HG03521 (cell line): ENCODE measurements around the gene SDK1.
"Not testable (repeated sequence)": the region's sequence is repeated elsewhere in the genome, so short reads cannot be mapped to it uniquely, and the experiment has no call there.

Experiments used
- ATAC-seq: cut with Tn5 transposase; IDR thresholded peaks from one replicate; pipeline ENCODE4 v1.9.1; 2021; ENCODE audit warnings: mild to moderate bottlenecking, moderate library complexity; ENCODE audit not compliant: unreplicated experiment

SDK1 gene

GRCh38 chr7:4203626-4204512, 902.8 kb downstream of the SDK1 start:
- no peak for ATAC-seq

- ATAC-seq = no peak
These were observed 903.6 kb downstream of the SDK1 start for GRCh38 chr7:4204513-4205165.

- no peak for ATAC-seq
These were observed 904.8 kb downstream of the SDK1 start for GRCh38 chr7:4205828-4206227.

GRCh38 chr7:4207011-4207410, 906.0 kb downstream of the SDK1 start:
- ATAC-seq = no peak

DNA sequence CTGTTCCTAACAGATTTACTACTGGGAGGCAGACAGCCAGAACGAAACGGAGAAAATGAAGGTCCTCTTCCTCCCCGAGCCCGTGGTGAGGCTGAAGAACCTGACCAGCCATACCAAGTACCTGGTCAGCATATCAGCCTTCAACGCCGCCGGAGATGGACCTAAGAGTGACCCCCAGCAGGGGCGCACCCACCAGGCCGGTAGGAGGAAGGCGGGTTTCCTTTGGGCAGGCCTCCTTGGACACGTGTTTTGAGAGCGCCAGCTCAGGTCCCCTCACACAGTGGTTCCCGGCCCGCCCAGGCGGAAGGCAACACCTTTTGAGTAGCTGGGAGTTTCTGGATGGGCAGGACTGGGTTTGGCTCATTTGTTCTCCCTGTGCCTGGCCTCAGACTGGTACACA, 907.0 kb downstream of the SDK1 start:
- no peak for ATAC-seq

GRCh38 chr7:4208586-4208985, 907.5 kb downstream of the SDK1 start:
- ATAC-seq = no peak

DNA sequence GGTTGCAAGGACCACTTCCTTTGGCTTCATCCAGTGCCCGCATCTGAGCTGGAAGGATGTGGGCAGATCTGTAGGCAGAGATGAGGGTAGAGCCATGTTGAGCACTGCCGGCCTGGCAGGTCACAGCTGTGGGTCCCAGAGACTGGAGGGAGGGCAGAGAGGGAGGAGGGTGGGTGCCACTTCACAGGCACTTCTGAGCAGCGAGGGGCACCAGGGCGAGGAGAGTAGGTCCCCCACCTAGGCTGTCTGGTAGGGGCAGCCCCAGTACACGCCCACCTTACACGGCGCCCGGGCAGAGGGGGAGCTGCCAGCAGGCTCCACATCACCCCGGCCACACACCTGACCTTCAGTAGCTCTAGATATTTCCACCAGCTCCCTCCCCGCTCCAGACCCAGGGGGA, 908.1 kb downstream of the SDK1 start:
- ATAC-seq = no peak

DNA sequence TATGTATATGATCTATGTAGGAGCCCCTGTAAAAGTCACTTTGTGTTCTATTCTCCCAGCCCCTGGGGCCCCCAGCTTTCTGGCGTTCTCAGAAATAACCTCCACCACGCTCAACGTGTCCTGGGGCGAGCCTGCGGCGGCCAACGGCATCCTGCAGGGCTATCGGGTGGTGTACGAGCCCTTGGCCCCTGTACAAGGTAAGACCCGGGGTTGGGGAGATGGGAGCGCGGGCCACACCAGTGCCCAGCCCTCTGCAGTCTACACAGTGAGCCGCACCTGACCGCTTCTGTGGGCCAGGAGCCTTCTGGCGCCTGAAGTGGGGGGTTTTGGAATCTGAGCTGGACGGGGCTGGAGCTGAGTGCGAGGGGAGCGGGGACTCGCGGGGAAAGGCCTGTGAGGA, 908.9 kb downstream of the SDK1 start:
- ATAC-seq = no peak

GRCh38 chr7:4210821-4211220, 909.8 kb downstream of the SDK1 start:
- no peak for ATAC-seq

DNA sequence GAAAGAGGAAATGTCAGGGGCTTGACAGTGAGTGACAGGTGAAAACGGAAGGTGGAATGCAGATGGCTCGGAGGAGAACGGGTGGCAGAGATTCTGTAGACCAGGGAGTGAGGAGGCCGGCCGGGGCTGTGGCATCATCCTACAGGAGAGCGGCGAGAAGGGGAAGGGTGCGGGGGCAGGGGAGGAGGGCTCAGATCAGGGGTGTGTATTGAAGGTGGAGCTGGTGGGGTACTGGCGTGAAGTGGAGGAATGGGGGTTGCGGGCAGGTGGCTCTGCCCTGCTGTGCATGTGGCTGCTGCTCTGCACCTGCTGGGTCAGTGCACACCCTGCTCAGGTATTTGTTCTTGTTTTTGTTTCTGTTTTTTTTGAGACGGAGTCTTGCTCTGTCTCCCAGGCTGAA, 910.2 kb downstream of the SDK1 start:
- ATAC-seq = no peak

DNA sequence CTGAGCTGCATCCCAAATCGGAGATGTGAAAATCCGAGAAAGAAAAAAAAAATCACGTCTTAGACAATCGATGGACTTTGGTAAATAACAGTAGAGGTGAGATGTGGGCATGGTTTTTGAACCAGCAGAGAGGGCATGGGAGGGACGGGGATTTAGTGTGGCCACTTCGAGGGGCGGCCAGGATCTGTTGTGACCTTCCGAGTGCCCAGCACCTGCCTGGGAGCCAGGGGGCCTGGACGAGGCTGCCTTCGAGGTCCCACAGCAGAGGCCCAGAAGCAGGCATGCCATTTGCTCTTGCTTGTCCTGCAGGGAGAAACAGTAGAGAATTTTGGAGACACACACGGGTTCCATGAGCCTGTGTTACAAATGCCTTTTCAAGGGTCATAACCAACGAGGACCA, 911.3 kb downstream of the SDK1 start:
- ATAC-seq = no peak

DNA sequence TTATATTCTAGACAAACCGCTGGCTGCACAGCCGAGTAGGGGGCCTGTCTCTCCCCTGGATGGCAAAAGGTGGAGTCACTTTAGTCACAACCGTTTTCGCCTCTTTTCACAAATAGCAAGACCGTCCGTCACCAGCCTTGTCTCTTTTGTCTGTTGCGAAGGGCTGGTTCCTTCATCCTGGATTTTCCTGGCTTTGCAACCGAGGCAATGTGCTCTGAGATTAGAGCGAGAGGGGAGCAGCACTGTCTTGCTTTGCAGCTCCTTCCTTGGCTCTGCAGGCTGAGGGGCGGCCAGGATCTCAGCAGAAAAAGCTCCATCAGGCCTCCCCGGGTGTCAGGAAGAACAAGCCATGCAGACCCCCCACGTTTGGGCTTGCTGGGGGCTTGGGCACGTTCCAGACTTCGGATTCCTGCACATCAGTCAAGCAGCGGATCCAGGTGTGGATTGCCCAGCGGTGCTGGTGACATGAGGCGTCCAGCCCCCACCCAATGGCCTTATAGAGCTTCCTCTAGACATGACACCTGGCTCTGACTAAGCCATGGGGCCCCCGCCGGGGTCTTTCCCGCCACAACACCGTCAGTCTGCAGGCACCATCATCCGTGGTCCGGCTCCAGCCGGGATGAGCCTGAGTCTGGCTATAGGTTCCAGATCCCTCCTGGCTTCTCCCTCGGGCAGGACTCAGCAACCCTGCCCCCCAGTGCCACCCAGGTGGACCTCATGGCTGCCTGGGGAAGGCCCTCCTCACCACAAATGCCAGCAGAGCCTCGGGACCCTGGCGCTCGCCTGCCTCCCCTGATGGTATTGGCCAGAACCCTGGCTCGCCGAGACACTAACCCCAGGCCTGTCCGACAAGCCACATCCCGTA, 913.5 kb downstream of the SDK1 start:
- no peak for ATAC-seq

DNA sequence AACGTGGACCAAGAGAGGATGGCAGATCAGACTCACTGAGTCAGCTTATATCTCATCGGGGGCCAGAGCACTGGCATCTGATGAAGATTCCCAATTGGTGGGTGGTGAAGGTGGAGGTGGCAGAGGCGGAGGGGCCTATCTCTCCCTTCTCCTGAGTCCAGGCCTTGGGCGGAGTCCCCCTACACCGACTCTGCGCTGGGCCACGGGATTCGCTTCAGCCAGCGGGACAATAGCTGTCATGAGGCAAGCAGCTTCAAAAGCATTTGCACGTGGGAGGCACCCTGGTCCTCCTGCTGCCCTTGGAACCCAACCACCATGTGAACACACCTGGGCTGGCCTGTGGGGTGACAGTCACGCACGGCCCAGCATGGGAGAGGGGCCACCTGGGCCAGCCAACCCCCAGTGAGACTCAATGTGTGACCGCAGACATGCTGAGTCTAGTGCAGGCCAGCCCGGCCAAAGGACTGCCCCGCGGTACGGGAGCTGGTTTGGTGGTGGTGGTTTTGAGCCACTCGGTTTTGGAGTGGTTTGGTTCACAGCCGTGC, 914.2 kb downstream of the SDK1 start:
- ATAC-seq = no peak

DNA sequence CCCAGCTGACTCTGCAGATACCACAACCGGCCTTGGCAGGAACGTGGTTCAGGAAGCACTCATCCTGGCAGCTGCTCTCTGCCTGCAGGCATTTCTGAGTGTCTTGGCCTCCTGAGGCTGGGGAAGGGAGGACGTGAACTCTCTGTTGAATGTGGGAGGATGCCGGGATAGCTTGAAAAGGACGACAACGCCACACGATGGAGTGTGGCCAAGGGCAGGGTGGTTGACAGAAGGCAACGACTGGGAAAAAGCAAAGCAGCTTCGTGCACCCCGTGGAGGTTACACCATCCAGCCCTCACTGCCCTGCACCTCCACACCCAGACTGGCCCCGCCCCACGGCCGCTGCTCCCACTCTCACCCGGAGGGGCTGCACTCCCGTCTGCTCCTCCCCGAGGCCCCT, 915.0 kb downstream of the SDK1 start:
- ATAC-seq = no peak

GRCh38 chr7:4217126-4217660, 916.1 kb downstream of the SDK1 start:
- ATAC-seq = not testable (repeated sequence)

- ATAC-seq = no peak
These were observed 917.4 kb downstream of the SDK1 start for GRCh38 chr7:4218481-4218880.

GRCh38 chr7:4220011-4220410, 919.0 kb downstream of the SDK1 start:
- ATAC-seq = no peak

DNA sequence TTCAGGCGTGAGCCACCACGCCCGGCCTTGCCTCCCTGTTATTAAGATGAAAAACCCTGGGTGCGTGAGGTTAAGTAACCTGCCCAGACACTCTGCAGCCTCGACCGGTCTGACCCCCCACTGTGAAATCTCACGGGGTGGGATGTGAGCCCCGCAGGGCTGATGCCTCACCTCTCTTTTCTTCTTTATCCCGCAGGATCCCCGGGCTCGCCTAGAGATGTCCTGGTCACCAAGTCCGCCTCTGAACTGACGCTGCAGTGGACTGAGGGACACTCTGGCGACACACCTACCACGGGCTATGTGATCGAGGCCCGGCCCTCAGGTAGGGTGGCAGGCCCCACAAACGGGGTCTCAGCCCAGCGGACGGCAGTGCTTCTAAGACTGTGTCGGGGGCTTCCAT, 920.0 kb downstream of the SDK1 start:
- no peak for ATAC-seq

DNA sequence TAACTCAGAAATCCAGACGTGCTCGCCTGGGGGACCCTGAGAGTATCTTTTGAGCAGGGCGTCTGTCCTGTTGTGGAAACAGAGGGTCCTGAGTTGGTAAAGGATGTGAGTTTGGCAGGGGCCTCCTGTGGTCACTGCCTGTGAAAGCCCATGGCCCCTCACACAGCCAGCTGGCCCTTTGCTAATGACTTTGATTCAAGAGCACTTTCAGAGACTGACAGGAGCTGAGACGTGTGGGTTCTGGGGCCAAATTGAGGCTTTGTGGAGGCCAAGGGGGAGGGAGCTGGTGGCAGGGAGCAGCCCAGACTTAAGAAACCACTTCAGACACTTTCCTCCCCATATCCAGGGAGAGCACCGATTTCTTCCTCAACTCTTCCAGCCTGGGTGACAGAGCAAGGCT, 921.6 kb downstream of the SDK1 start:
- no peak for ATAC-seq

GRCh38 chr7:4225361-4225771, 924.3 kb downstream of the SDK1 start:
- ATAC-seq = no peak
